Activated CD4-positive, CD25-positive, alpha-beta regulatory T cell treated with anti-CD3 and anti-CD28 coated beads, Interleukin-2, amount 50 U/mL, for 24 hours (primary cell): ENCODE measurements around the gene JARID2.

Source experiments
- ATAC-seq, 2 donors: fragments of 150-1000 bp; cut with Tn5 transposase; one replicate each; pipeline ENCODE4 v1.10.0; 2021; ENCODE audit warnings: mild to moderate bottlenecking in 1 of 2, moderate library complexity in 1 of 2

Gene JARID2

GRCh38 chr6:15427331-15428070, 181.6 kb downstream of the JARID2 start:
- ATAC-seq = no peak

GRCh38 chr6:15429141-15430110, 183.6 kb downstream of the JARID2 start:
- no peak for ATAC-seq

- ATAC-seq = no peak
These were observed 184.3 kb downstream of the JARID2 start for GRCh38 chr6:15430186-15430585.

DNA sequence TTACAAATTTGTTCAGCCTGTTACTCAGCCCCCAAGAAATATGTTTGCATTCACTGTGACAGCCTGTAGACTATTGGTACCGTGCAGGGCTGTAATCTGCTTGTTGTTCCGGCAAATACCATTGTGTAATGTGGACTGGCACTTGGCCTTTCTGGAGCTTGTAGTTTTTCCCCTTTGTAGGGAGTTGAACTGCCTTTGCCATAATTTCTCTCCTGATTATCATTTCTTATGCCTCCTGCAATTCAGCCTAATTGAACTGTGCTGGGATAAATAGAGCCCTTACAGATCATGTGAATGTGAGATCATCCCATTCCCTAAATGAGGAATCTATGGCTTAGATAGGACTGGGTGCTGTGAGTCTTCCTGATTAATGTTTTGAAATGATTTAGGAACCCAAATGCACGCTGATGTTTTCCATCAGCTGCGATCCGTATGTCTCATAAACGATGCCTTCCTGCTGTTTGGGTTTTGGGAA, 185.1 kb downstream of the JARID2 start:
- no peak for ATAC-seq

- no peak for ATAC-seq
These were observed 186.1 kb downstream of the JARID2 start for GRCh38 chr6:15431762-15432483.

- no peak for ATAC-seq
These were observed 187.6 kb downstream of the JARID2 start for GRCh38 chr6:15433511-15433861.

DNA sequence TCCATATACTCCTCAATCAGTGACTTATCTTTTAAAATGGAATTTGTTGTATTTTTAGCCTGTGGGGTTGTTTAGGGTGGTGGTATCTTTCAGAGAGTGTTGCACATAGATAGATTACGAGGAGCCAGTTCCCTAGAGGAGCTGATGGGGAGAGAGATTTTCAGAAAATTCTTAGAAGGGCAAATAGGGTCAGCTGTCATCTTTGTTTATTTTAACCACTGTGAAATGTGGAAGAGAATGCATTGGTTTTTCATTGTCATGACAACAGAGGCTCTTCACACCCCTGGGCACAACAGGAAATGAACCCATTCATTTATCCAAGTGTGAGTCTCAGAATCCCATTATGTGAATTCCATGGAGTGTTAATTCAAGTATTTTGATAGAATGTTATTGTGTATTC, 188.4 kb downstream of the JARID2 start:
- ATAC-seq = no peak

GRCh38 chr6:15434823-15435380, 189.0 kb downstream of the JARID2 start:
- peak in 1 of 2 donors; percentile 14 for ATAC-seq

DNA sequence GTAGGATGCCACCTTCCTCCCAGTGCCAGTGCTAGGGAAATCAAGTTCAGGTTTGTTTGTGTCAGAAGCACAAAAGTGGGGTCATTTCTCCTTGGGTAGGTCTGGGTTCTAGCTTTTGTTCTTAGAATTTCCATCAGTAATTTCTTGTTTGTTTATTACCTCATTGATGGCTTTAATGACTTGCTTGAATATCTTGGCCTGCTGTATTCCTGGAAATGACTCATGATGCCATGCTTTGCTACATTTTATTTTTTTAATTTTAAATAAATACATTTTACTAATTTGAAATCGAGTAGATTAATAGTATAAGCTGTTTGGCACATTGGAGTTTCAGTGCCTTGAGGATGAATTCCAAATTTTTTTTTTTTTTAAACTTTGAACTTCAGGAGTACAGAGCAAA, 189.6 kb downstream of the JARID2 start:
- ATAC-seq = no peak

GRCh38 chr6:15436451-15436850, 190.6 kb downstream of the JARID2 start:
- ATAC-seq = no peak

GRCh38 chr6:15437090-15437635, 191.3 kb downstream of the JARID2 start:
- ATAC-seq = no peak

DNA sequence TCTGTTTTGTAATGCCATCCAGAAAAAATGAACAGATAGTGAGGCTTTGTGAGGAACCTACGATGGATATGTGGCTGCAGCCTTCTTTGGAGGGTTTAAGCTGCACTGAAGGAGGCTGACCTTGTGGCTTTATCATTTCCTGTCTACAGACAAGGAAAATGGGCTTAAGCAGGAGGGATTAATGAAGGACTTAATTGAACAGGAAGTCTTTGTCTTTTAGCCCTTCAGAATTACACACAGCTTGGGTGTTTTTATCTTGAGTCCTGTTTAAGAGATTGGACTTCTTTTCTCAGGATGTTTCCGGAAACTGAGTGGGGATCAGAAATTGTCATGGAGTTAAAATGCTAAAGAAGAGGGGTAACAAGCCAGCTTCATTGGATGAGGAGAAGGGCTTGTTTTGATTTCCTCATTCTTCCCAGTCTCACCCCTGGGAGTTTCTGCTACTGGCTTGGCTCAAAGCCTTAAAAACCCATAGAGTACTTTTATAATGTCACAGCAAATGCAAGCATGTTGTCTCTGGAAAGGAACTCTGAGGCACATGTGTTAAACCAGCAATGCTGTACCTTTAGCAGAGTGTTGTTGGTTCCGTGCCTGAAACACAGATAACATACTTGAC, 193.6 kb downstream of the JARID2 start:
- ATAC-seq = no peak

DNA sequence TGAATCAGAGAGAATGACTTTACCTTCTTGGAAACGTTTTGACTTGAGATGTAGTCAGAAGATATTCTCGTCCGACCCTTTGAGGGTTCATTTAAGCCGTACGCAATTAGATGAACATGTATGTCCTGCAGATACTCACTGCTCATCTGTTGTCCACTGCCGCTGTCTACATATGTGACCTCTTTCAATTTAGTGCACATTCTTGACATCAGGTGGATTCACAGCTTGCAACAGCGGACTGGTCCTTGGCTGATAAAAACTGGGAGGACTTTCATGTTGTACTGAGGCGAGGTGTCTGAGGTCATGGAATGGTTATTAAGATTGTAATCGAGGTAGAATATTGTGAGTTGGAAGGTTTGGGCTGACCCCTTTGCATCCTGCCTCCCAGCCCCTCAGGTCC, 194.2 kb downstream of the JARID2 start:
- ATAC-seq = peak in 1 of 2 donors; percentile 19

DNA sequence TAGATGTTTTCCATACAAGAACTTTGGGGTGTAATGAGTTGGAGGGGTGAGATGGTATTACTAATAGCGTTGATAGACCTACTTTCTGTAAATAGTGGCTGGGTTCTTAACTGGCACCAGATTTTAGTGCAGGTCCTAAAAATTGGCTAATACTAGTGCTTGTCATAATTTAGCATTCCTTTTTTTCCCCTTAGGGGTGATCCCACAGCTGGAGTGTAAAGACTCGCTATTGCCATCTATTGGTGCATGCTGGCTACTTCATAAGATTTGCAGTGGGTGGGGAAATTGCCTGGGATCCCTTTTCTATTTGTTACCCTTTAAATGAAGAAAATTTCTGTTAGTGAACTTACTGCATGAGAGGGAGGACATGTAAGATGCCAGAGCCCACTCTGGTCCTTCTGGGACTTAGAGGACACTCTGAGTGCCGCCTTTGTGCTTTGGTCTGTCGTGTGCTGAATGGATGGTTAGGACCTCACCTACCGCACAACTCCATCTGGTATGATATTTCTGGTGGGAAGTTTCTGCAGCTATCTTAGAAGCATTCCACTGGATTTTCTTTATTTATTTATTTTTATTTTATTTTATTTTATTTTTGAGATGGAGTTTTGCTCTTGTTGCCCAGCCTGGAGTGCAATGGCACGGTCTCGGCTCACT, 195.5 kb downstream of the JARID2 start:
- peak in 1 of 2 donors; percentile 42 for ATAC-seq

DNA sequence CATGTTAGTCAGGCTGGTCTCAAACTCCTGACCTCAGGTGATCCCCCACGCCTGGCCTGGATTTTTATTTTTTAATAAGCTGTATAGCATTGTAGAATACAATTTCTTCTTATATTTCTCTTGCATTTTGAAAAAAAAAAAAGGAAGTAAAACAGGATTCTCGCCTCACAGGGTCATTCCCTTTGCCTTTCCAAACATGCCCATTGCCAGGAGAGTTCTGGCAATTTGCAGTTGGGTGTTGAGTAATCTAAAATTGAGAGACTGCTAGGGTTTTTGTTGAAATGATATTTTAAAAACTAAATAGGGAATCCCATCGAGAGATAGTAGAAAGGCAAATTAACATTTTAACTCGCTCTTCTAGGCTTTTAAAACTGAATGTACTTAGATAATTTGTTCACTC, 196.1 kb downstream of the JARID2 start:
- no peak for ATAC-seq

GRCh38 chr6:15442467-15442866, 196.6 kb downstream of the JARID2 start:
- ATAC-seq = no peak

- ATAC-seq = no peak
These were observed 197.4 kb downstream of the JARID2 start for GRCh38 chr6:15443119-15443830.

DNA sequence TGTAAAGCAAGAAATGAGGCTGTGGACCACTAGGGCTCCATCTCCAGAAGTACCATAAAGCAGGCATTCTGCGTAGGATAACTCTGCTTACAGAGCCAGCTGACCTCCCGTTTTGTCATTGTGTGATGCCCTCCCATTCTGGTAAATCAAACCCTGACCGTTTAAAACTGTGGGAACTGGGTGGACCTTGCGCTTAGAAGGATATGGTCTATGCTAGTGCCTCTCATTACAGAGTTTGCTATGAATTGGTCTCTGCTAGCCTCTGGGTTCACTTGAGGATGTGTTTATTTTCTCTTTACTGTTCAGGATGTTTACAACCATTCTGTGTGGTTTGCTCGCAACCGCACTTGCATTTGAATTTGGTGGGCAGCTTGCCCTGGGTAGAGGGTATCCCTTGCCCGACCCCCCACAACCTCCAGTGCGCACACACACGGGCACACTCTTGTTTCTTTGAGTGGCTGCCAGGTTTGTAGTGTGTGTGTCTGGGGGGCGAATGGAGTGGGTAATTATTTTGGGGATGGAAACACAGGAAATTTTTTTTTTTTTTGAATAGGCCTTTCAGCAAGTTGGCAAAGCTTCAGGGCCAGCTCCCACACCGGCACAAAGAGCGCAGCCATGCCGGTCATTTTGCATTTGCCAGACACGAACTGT, 198.3 kb downstream of the JARID2 start:
- no peak for ATAC-seq

DNA sequence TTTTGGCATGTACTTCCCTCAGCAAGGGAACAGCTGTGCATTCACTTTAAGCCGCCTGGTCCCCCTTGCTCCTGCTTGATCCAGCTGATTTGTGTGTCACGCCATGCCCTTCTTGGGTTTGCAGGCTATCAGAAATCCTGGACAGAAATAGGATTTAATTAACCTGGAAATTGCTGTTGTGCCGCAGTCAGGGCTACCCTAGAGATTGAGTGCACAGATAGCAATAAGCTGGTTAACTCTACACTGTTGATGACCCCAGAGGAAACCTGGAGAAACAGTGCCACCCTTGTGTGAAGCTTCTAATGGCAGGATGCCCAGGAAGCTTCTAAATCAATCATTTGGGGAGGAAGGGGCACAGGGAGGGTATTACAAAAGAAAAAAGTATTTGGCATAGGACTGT, 199.0 kb downstream of the JARID2 start:
- ATAC-seq = no peak
